NCI-H1092 (cell line): ENCODE measurements around the gene GRID1.

Experiments used
- DNase-seq: peaks from one replicate; lab custom pipeline; 2025; lab: John Stamatoyannopoulos, UW

Gene GRID1

DNA sequence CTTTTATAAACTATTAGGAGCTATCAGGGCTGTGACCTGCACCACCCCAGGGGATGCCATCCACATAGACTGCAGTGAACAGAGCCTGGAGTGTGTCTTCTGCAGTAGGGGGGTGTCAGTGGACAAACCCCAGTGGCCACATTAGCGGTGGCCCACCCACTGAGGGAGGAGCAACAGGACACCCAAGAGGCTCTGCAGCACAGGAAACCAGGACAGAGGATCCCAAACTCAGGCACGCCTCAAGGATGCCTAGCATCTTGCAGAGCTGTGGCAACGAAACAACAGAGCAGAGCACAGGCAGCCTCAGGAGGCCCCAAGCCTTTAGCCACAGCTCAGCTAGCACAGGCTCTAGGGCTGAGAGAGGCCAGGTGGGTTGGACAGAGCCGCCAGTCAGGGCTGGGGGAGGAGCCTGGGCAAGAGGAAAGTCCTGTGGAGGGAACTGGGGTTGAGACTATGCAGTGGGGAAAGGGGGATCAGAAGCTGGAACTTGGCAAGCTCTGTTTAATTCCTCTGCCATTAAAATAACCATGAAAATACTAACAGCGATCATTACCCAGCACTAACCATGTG lies 53.8 kb downstream of the GRID1 start:
- DNase-seq: no peak

DNA sequence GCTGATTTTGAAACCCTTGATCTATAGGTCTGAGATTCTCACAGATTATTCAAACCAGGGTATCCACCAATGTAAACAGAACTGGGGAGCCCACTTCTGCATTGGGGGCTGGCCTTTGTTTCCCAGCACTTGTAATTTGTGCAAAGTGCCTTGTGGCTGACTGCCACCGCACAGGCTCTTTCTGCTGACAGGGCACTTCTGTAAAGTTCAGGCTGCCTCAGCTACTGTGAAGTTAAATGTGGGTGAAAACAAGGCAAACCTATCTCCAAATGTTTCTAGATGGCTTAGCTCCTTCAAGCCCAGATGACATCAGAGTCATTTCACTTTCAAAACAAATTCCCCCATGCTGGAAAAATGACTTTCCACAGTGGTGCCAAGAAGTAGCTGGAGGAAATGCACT lies 54.7 kb downstream of the GRID1 start:
- DNase-seq: no peak

DNA sequence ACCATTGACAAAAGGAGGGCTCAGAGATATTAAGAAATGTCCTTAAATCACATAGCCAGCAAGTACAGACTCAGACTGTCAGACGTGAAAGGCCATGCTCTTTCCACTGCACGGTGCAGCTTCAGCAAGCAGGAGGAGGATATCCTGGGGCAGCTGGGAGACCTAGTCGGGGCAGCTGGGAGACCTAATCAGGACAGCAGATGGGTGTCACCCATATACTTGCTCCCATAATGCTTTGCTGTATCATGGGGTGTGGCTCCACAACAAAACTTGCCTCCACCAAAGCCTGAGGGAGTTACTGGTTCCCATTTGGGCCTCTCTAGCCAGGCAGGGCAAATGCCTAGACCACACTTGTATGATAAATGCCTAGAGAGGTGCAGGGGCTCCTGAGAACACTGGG lies 55.4 kb downstream of the GRID1 start:
- DNase-seq: no peak

DNA sequence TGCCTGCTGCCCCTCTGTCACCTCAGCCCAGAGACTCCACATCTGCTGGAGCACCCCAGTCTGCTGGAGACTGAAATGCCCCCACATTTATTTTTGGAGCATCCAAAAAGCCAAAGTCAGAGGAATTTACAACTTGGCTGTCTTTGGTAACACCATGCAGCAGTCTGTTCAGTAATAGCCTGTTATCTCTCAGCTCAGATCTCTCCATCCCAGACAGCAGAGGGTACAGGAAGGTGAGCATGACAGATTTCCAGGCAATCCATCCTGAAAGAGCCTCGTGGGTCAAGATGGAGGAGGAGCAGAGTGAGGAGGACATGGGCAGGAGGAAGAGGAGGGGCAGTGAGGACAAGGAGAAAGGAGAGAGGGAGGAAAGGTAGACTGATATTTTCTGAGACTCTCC lies 55.9 kb downstream of the GRID1 start:
- no peak for DNase-seq

DNA sequence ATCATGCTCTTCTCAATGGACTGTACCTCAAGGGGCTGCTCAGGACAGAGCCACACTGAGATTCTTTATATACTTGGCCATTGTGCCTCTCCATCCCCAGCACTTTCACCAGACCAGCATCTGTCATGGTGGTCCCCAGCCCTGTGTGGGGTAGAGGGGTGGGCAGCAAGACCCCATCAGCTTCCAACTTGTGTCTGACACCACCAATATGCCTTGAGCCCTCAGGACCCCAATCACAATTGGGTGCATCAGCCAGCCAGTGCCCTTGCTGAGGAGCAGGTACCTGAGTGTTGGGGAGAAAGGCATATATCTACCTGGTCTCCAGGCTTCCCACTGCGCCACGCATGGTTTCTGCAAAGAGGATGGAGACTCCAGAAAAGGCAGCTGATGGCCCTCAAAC lies 56.3 kb downstream of the GRID1 start:
- no peak for DNase-seq

DNA sequence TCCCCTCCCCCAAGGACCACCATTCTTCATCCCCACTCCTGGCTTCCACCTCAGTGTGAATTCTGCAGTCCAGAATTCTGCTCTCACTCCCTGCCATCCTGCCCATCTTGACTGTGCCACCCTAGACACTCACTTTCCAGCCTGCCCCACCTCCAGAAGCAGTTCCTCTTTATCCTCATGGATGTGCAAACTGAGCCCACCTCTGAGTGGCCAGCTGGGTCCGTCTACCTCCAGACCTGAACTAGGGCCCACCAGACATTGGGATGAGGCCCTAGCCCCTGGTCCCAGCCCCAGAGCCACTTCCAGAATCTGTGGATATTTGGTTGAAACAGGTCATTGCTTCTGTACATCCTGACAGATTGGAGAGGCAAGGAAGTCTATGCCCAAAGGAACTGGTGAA lies 58.5 kb downstream of the GRID1 start:
- DNase-seq: no peak

DNA sequence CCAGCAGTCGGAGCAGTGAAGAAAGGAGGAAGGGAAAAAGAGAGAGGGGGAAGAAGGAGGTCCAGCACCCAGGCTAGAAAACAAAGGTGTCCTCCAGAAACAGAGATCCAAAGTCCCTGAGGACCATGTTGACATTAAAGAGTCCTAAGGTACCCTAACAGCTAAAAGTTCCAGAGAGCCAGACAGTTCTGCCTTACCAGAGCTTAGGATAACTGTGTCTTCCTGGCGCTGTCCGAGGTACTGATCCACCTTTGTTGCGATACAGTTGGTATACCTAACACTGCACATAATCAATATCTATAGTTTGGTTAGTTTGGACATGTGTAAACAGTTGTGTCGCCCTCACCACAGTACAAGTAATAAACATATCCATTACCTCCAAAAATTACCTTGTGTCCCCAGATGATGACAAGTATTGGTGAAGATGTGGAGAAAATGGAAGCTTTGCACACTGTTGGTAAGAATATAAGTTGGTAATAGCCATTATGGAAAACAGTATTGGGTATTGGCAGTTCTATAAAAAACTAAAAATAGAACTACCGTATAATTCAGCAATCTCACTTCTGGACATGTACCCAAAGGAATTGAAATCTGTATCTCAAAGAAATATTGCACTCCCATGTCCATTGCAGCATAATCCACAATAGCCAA lies 59.8 kb downstream of the GRID1 start:
- DNase-seq: no peak

DNA sequence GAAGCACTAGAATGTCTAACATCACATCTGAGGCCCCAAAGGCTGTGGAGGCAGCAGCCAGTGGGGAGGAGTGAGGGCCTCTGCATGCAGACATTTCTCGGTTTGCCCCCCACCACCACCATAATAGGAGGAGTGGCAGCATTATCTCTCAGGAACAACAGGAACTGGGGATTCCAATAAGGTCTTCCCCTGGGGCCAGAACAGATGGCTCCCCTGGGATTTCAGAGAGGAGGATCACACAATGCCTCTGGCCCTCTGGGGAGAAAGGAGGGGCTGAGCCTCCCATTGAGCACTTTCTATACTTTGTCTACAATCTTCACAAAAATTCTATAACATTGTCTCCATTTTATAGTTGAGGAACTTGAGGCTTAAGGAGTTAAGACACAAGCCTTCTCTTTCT lies 61.1 kb downstream of the GRID1 start:
- DNase-seq: no peak

DNA sequence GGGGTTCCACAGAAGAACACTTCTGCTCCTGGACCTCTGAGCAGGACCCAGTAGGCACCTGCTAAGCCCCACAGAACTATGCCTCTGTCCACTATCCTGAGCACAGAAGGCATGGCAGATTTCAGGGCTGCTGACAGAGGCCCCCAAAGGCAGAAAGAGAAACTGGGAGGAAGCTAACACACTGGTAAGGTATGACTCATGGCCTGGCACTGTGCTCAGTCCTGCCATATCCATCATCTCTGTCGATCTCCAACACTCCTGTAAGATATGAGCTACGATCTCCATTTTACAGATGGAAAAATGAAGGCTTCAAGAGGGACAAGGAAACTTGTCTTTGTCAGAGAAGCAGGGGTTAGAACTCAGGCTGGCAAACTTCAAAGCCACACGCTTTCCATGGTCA lies 62.2 kb downstream of the GRID1 start:
- DNase-seq: no peak

DNA sequence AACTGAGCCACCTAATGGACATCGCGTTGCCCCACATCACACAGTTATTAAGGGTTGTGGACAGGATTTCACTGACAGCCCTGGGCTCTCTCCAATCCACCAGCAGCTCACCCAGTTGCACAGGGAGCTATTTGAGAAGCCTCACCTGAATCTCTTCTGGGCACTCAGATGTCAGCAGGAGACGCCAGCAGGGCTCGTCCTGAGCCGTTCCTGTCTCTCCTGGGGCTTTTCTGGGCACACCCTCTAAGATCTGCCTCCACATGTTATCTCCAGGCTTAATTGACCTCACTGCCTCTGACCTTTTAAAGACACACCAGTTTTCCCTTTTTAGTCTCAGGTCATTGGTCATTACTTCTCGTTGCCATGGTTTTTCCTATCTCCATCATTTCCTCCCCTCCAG lies 63.0 kb downstream of the GRID1 start:
- no peak for DNase-seq

DNA sequence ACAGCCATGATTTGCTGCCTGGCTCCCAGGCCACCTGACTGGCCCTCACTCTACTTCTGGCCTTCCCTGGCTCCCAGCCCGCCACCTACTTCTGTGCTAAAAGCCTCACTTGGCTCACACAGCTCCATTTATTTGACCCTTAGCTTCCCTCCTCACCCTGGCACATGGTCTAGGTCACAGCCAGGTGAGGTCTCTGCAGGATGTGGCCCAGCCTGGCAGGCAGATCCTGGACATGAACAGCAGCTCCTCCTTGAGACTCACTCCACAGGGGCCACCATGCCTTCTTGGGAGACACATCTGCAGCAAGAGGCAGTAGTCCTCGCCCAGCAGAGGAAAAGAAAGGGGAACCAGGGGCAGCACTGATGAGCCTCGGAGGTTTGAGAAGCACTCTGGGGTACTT lies 64.6 kb downstream of the GRID1 start:
- no peak for DNase-seq

DNA sequence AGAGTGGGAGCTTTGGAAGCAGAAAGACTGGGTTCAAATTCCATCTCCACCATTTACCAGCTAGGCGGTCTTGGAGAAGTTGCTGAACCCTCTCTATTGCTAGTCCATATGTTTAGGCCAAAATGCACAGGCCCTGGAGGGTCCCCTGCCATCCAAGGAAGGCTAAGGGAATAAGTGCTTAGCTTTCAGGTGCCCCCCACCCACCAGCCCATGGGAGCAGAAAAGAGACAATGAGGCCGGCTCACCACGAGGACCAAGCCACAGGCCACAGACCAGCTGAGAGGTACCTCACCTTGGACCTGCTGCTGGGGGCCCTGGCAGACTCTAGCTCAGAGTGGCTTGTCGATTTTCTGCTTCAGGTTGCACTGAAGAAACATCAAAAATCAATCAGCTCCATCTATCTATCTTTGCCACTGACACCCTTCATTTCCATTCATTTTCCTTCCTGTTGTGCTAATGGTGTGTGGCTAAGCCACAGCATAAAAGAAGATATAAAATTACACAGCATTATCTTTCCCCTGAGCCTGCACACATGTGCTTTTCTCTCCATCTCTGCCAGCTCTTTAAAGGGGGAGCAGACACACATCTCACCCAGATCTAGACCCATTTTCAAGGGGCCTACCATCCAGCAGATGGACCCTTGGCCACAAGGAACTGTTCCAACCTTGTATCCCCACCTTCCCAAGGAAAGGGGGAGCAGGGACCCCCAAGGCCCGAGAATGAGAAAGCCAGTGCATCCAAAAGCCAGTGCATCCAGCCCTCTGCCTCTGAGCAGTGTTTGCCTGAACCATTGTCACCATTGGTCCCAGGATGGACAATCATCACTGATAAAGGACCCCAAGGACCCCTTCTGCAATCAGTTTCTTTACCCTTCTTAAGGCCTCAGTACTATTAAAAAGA lies 65.4 kb downstream of the GRID1 start:
- no peak for DNase-seq

DNA sequence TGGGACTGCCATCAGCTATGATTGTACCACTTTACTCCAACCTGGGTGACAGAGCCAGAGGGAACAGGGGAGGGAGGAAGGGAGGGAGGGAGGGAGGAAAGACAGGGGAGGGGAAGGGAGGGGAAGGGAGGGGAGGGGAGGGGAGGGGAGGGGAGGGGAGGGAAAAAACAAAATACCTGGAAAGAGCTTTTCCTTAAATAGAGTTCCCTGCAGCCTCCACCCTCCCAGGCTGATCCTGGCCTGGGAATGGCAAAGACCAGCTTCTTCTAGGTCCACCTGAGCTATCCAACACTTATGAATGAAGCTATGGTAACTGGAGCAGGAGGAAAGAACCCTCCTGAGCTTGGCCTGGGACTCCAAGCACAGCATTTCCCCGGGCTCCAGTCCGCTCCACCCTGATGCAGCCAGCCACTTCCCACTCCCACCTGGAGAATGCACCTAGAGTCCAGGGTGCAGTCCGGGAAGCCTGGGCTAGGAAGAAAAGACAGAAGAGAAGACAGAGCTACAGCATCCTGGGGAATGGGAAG lies 66.1 kb downstream of the GRID1 start:
- no peak for DNase-seq

DNA sequence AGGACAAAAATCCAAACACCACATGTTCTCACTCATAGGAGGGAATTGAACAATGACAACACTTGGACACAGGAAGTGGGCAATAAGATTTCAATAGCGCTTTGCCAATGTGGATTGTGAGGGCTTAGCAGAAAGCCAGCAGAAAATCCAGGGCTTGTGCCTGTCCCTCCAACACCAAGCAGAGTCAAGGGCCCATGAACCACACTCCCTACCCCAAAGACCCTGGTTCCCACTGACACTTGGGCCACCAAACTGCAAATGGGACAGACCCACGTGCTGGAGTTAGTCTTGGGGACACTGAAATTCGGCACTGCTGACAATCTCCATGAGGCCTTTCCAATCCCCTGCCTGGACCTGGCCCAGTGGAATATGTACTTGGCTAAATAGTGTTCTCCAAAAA lies 67.0 kb downstream of the GRID1 start:
- DNase-seq: no peak

DNA sequence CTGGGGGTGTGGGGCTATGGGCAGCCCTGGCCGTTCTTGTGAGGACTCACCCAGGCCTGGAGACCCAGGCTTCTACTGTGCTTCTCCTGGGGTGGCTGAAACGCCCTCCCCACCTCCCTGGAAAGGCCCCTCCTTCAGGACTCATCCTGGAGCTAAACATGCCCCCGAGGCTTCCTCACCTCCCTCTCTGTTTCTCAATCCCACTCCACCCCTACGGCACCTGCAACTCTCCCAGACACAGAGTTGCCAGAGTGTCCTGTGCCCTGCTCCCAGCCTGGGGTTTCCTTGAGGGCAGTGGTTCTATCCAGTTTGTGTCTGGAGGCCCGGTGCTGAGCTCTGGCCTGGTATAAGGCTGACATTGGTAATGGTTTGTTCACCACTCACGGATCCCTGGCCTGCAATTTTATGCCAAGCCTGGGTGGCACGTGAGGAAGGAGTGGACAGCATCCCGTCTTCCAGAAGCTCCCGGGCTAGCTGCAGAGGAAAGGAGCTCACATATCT lies 68.0 kb downstream of the GRID1 start:
- DNase-seq: no peak

DNA sequence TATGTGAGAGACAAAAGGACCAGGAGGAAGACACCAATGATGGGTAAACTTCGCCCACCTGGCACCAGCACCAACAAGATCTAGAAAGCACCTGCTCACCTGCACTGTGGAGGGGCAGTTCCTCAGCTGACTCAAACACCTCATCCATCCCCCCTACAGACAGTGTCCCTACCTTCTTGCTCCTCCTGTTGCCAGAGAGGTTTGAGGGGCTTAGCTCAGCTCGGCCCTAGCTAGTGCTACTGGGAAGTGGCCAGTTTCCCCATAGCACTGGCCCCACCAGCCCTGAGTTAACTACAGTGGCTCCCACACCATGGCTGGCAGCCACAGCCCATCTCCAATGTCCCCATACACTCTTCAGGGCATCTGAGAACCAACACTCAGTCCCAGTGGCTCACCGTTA lies 70.8 kb downstream of the GRID1 start:
- no peak for DNase-seq

DNA sequence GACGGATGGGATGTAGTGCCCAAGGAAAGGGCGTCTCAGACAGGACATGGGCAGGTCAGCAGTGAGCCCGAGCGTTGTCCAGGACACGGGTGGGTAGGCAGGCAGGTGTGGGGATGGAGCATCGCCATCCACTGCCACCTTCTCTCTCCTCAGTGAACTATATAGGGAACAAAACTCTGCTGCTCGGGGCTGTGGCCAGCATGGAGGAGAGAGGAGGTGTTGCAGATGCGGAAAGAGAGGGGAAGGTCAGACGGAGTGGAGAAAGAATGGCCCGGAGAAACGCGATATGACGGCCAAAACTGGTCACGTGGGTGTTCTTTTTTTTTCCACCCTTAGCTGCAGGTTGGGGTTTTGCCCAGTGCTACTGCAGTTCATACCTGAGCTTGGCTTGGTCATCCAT lies 71.2 kb downstream of the GRID1 start:
- no peak for DNase-seq

DNA sequence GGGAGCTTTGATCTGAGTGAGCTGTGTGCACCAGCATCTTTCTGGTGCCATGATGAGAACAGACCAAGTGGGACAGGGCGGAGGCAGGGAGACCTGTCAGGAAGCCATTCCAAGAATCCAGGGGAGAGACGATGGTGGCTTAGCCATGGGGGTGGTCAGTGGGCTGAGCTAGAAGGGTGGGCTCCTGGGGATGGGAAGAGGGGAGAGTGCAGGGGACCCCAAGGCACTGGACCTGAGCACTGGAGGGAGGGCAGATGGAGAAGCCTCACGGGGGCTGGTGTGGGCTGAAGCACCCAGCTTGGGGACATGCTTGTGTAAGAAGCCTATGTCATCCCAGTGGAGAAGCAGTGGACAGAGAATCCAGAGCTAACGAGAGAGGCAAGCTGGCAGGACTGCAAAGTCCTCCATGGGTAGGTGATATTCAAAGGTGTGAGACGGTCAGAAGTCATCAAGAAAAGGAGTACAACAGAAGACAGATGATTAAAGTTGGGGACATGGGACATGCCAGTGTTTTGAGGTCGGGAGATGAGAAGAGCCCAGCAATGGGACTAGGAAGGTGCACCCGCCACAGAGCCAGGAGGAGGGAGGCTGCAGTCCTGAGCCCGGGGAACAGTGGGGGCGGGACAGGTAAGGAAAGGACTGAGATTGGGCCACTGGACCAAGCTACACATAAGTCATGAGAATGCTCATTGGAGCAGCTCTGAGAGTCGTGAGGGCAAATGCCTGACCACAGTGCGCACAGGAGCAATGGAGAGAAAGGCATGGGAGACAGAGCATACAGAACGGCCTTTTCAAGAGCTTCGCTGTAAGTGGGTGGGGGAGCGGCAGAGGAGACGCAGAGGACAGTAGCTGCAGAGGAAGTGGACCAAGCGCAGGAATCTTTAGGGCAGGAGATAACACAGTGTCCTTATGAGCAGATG lies 72.0 kb downstream of the GRID1 start:
- DNase-seq: no peak

DNA sequence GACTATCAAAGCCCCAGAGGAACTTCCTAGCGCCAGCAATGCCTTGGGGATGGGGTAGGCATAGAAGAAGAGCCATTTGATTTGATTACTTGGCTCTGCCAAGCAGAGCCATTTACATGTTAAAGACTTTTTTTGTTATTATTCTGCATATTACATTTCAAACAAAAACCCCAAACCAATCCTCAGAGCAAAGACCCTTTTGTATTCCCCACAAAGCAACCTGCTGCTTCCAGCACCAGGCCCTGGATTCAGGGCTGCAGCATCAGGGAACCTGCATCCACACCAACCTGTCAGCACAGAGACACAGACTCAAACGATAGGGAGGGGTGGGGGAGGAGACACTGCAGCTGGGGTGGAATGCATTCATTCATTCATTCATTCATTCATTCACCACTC lies 73.2 kb downstream of the GRID1 start:
- no peak for DNase-seq

DNA sequence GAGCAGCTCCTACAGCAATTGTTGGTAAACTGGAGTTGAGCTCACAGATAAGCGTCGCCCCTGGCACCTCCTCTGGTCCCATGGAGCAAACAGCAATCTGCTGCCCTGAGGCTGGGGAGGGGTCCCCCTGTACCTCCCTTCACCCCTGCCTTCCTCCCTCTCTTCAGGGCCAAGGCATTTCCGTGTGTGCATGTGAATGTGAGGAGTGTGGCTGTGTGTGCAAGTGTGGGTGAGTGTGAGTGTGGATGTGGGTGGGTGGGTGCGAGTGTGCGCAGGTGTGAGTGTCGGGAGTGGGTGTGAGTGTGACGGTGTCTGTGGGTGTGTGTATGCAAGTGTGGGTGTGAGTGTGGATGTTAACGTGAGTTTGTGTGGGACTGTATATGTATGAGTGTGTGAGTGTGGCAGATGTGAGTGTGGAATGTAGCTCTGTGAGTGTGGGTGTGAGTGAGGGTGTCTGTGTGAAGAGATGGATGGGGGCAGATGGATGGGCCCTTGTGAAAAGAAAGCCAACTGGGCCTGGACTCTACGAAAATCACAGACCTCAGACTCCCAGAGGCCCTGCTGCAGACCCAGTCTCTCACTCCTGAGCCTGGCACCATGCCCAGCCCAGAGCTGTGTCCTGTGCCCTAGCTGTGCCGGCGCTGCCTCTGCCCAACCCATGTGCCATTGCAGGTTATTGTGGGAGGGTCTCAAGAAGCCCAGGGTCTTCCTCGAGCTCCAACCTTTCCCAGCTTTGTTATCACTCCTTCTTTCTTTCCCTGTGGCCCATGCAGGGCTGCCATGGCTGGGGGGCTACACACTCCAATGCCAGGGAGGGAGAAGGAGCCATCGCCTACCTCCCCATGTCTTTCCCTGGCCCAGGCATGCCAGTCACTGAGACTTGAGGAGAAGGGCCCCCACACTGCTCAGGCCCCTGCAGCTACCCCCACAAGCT lies 73.9 kb downstream of the GRID1 start:
- no peak for DNase-seq
